ENCODE data around the gene ATG2B.

The ATG2B gene

GRCh38 chr14:96318836-96319235 lies 44.3 kb downstream of the ATG2B start:
- no peak overlapping the region for H3K4me3 ChIP-seq (ENCODE audit: low read length)
- no peak for DNase-seq (ENCODE audit: low read depth)
- TF ChIP-seq CTCF (IDR thresholded peaks at IDR 0.05; ENCODE audit: insufficient read depth, low read depth, low read length, missing control alignments): no peak

GRCh38 chr14:96316087-96316486 lies 47.1 kb downstream of the ATG2B start:
- DNase-seq (ENCODE audit: low read depth): no peak
- no peak overlapping the region for H3K4me3 ChIP-seq (ENCODE audit: low read length)
- TF ChIP-seq CTCF (IDR thresholded peaks at IDR 0.05; ENCODE audit: insufficient read depth, low read depth, low read length, missing control alignments): no peak

- TF ChIP-seq CTCF (IDR thresholded peaks at IDR 0.05; ENCODE audit: insufficient read depth, low read depth, low read length, missing control alignments): no peak
- H3K4me3 ChIP-seq (ENCODE audit: low read length): no peak overlapping the region
- DNase-seq (ENCODE audit: low read depth): peak; percentile 33
These were observed 52.2 kb downstream of the ATG2B start for GRCh38 chr14:96310906-96311305.

GRCh38 chr14:96309896-96310330 lies 53.2 kb downstream of the ATG2B start:
- no peak for TF ChIP-seq CTCF (IDR thresholded peaks at IDR 0.05; ENCODE audit: insufficient read depth, low read depth, low read length, missing control alignments)
- no peak overlapping the region for H3K4me3 ChIP-seq (ENCODE audit: low read length)
- DNase-seq (ENCODE audit: low read depth): no peak

DNA sequence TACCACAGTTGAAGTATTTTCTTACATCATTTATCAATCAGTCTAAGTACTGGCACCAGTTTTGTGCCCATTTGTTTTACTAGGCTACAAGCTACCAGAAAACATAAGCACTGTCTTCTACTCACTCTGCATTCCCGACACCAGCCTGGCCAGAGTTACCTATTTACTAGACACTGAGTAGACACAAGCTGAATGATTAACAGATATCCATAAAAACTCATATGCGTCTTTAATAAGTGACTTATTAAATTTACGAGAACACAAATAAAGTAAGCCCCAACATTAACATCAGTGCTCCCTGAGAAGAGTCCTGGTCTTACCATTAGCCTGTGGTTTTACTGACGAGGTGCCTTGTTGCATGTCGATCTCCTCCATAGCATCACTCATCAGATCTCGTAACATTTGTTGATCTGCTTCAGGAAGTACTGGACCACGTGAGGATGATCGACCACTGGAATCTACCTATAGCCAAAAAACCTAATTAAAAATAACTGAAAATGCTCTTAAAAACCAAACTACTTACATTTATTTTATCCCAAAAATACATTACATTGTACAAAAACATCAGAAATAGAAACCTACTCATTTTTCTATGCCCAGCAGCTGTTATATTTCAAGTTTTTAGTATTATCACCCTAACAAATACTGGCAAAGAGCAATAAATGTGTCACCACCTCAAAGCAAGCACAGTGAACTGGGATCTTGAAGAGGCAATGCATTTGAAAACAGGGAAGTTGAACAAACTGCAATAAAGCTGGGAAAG lies 53.8 kb downstream of the ATG2B start:
- TF ChIP-seq CTCF (IDR thresholded peaks at IDR 0.05; ENCODE audit: insufficient read depth, low read depth, low read length, missing control alignments): no peak
- no peak overlapping the region for H3K4me3 ChIP-seq (ENCODE audit: low read length)
- no peak for DNase-seq (ENCODE audit: low read depth)

DNA sequence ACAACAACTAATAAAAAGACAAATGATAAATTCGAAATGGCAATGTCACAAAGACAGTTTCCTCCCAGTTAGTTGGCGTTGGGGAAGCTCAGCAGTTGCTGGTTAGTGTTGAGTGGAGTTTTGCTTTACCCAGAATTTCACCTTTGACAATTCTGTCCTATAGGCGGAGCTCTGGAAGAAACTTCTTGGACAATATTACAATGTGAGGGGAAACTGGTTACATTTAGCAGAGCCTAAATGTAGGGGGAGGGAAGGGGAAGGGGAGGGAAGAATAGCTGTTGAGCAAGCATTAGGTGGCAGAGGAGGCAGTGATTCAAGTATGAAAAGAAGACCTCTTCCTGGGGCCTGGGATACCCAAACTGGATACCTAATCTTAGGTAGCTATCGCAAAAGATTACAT lies 55.7 kb downstream of the ATG2B start:
- no peak overlapping the region for H3K4me3 ChIP-seq (ENCODE audit: low read length)
- no peak for DNase-seq (ENCODE audit: low read depth)
- peak; percentile 12 for TF ChIP-seq CTCF (IDR thresholded peaks at IDR 0.05; ENCODE audit: insufficient read depth, low read depth, low read length, missing control alignments)

GRCh38 chr14:96304956-96305355 lies 58.2 kb downstream of the ATG2B start:
- H3K4me3 ChIP-seq (ENCODE audit: low read length): no peak overlapping the region
- peak; percentile 22 for TF ChIP-seq CTCF (IDR thresholded peaks at IDR 0.05; ENCODE audit: insufficient read depth, low read depth, low read length, missing control alignments)

More at GRCh38 chr14:96304956-96305355, 58.2 kb downstream of the ATG2B start:
- DNase-seq (ENCODE audit: low read depth): peak; percentile 41
